HG02938 (cell line): ENCODE measurements around the gene MBD3L2.
"Not testable (repeated sequence)": the region's sequence is repeated elsewhere in the genome, so short reads cannot be mapped to it uniquely, and the experiment has no call there.

Source experiments
- ATAC-seq: cut with Tn5 transposase; IDR thresholded peaks from one replicate; pipeline ENCODE4 v1.9.1; 2021; ENCODE audit warnings: mild to moderate bottlenecking, moderate library complexity; ENCODE audit not compliant: unreplicated experiment

Gene MBD3L2

GRCh38 chr19:7059977-7060376 is 10.9 kb downstream of the MBD3L2 start:
- not testable (repeated sequence) for ATAC-seq

GRCh38 chr19:7063339-7063738 is 14.2 kb downstream of the MBD3L2 start:
- no peak for ATAC-seq

DNA sequence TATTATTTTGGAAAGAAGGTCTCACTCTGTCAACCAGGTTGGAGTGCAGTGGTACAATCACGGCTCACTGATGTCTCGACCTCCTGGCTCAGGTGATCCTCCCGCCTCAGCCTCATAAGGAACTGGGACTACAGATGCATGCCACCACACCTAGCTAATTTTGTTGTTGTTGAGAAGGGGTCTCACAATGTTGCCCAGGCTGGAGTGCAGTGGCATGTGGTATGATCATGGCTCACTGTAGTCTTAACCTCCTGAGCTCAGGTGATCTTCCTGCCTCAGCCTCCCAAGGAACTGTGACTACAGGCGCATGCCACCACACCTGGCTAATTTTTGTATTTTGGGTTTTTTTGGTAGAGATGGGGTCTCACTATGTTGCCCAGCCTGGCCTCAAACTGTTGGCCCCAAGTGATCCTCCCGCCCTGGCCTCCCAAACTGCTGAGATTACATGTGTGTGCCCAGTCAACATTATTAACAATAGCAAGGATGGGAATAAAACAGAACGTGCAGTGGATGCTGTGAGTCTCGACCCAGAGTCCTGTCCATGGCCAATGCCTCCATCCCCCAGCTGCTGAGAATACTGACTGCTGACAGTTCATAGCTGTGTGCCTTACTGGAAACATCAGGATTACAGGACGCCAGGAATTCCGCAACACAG is 14.8 kb downstream of the MBD3L2 start:
- ATAC-seq = no peak

DNA sequence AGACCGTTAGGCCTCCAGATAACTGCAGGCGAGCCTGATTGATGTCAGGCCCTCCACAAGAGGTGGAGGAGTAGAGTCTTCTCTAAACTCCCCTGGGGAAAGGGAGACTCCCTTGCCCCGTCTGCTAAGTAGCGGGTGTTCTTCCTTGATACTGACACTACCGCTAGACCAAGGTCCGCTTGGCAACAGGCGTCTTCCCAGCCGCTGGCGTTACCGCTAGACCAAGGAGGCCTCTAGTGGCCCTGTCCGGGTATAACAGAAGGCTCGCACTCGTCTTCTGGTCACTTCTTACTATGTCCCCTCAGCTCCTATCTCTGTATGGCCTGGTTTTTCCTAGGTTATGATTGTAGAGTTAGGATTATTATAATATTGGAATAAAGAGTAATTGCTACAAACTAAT is 18.0 kb downstream of the MBD3L2 start:
- ATAC-seq = not testable (repeated sequence)

DNA sequence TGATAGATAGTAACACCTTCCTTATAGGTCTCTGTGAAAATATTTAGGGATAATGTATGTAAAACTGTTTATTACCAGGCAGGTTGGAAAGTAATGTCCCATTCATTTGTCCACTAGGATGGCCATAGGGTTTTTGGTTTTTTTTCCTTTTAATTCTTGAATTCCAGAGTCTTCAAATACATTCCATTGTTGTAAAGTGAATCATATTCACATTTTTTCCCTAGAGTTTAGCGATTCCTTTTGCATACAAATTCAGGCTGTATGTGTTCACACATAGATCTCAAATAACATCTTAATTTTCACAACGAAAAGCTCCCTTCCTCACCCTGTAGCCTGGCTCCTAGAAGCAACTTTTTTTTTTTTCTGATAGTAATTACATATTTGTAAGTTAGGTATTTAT is 18.6 kb downstream of the MBD3L2 start:
- ATAC-seq = no peak

GRCh38 chr19:7068599-7068998 is 19.5 kb downstream of the MBD3L2 start:
- no peak for ATAC-seq

- peak; percentile 84 for ATAC-seq
Observed at GRCh38 chr19:7069042-7069903, 20.2 kb downstream of the MBD3L2 start, which contains the start of gene ZNF557. TSS of gene ZNF557 (plus strand) at chr19:7069703. CDS start at chr19:7075075, 5,372 bp downstream.

GRCh38 chr19:7069904-7070226 is 20.7 kb downstream of the MBD3L2 start:
- ATAC-seq = peak; percentile 16

- no peak for ATAC-seq
Observed at GRCh38 chr19:7072541-7072940, 23.4 kb downstream of the MBD3L2 start.

DNA sequence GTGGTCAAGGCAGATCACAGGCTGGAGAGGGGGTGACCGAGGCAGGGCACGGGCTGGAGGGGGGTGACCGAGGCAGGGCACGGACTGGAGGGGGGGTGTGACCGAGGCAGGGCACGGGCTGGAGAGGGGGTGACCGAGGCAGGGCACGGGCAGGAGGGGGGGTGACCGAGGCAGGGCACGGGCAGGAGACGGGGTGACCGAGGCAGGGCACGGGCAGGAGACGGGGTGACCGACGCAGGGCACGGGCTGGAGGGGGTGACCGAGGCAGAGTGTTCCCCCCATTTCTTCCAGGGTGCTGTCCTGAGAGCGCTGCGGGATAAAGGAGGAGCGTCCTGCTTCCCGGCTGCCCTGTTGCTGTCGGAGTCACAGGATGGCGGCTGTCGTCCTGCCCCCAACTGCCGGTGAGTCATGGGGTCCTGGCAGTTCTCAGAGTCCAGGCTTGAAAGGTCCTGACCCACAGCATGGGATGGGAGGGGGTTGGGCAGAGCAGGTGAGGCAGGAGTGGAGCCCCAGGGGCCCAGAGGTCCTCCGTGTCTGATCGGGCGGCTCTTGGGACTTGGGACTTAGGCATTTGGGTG is 25.7 kb downstream of the MBD3L2 start:
- ATAC-seq = no peak

DNA sequence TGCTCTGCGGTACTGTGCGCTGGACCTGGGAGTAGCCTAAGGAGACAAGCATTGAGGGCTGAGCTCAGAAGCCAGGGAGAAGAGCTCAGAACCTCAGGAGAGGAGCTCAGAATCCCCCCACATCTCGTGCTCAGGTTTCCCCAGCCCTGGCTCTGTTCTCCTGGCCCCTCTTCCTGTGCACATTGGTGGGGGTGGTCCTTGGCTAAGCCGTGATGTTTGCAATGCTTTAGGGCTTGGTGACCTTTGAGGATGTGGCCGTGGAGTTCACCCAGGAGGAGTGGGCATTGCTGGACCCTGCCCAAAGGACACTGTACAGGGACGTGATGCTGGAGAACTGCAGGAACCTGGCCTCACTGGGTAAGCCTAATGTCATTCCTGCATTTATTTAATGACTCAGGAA is 27.0 kb downstream of the MBD3L2 start:
- no peak for ATAC-seq

- no peak for ATAC-seq
Observed at GRCh38 chr19:7078008-7078407, 28.9 kb downstream of the MBD3L2 start.

- ATAC-seq = no peak
Observed at GRCh38 chr19:7083076-7083956, 34.2 kb downstream of the MBD3L2 start.

DNA sequence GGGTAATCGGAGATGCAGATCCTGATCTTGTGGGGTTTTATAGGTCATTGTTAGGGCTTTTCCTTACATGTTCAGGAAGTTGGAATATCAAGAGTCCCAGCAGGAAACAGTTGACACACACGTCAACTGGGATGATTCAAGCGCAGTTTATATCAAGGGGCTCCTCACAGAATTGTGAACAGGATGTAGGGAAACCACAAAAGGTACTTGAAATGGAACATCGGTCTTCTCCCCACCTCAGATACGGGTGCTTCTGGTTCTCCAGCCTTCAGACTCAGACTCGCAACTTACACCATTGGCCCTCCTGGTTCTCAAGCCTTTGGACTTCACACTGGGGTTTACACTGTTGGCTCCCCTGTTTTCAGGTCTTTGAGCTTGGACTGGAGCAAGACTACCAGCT is 39.9 kb downstream of the MBD3L2 start:
- ATAC-seq = no peak

DNA sequence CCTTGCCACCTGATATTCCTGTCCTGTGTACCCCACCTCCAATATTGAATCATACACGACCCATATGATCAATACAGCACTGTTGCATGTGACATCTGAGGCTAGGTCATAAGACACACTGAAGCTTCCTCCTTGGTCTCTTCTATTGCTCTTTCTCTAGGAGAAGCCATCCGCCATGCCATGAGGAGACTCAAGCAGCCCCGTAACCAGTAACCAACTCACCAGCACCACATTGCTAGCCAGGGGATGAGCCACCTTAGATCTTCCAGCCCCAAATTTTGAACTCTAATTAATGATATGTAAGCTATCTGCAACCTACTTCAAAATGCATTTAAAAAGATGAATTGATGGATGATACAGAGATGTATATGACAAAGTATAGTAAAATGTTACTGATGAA is 49.0 kb downstream of the MBD3L2 start:
- no peak for ATAC-seq

DNA sequence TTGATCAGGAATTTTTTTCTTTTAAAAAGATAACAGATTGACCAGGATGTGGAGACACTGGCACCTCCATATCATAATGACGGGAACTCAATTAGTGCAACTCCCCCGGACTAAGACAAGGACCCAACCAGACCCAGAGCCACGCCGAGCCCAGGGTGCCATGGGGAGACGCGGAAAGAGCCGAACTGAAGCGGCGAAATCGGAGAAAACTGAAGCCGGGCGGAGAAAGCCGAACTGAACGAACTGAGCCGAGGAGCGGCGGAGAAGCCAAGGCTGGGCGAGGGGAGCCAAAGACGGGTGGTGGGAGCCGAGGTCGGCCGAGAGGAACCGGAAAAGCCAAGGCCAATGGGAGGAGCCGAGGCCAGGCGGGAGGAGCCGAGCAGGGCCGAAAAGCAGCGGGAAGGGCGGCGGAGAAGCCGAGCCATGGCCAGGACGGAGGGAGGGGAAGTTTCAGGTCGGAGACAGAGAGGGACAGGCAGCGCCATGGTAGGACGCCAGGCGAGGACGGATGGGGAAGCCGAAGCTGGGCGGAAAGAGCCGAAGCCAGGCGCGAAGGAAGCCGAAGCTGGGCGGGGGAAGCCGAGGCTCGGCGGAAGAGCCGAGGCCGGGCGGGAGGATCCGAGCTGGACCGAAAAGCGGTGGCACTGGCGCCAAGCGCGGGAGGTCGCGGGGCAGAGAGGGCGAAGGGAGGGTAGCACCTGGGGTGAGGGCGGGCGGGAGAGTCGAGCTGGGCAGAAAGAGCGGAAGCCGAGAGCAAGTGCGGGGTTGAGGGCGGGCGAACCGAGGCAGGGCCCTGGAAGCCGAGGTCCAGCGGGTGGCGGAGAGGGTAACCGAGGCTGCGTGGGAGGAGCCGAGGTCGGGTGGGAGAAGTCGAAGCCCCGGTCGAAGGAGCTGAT is 49.8 kb downstream of the MBD3L2 start:
- ATAC-seq = peak; percentile 75

DNA sequence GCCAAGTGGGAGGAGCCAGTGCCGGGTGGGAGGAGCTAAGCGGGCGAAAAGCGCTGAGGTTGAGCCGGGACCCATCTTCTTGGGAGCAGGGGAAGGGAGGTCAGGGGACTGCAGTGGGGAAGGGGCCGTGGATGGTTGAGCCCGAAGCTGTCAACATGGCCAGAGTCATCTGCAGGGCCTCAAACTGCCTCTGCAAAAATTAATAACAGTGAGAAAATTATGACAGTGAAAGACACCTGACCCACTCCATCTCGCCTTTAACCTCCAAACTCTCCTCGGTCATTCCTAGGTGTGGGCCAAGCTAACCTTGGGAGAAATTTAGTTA is 50.4 kb downstream of the MBD3L2 start:
- no peak for ATAC-seq
